ENCODE results near the gene RNF215. TPM values are rescaled to one million over a fixed set of nuclear protein-coding genes. Genes with fewer than 3 reads are reported as not detected.

The RNF215 gene
- total RNA-seq, 1 donor from 2014 or later: 4.9 TPM

DNA sequence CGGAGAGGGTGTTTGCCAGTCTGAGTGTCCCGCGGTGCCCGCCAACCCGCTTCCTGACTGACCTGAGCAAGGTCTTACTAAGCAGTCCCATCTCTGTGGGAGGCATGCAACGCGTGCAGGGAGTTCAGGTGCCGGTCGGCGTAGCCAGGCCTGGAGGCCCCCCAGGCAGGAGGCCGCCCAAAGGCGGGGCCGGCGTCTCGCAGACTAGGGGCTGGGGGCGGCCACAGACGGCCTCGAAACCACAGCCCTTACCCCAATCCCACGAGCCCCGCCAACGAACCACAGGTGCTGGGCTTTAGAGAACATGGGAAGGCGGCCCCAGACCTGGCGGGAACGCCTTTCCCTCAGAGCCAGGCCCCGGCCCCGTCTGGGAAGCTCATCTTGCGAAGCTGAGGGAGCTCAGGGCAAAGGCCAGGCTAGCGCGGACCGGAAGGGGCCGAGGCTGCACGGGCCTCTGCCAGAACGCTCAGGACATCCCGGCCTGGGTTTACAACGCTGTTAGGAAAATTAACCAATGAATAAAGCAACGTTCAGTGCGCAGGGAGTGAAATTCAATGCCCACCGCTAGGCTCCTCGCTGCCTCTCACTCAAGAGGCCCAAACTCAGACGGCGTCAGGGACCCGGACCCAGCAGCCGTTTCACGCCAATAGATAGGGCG is 36.2 kb upstream of the RNF215 start:
- peaks cover 50% of the 10 kb centered on the region for H3K4me1 ChIP-seq
- no peaks in the 10 kb centered on the region for H3K9me3 ChIP-seq (replicated peaks)
- intact Hi-C loops (cut with micrococcal nuclease): no loop called here
- peak overlapping the region; percentile 89 for H3K4me3 ChIP-seq
- TF ChIP-seq, protein P1, sequence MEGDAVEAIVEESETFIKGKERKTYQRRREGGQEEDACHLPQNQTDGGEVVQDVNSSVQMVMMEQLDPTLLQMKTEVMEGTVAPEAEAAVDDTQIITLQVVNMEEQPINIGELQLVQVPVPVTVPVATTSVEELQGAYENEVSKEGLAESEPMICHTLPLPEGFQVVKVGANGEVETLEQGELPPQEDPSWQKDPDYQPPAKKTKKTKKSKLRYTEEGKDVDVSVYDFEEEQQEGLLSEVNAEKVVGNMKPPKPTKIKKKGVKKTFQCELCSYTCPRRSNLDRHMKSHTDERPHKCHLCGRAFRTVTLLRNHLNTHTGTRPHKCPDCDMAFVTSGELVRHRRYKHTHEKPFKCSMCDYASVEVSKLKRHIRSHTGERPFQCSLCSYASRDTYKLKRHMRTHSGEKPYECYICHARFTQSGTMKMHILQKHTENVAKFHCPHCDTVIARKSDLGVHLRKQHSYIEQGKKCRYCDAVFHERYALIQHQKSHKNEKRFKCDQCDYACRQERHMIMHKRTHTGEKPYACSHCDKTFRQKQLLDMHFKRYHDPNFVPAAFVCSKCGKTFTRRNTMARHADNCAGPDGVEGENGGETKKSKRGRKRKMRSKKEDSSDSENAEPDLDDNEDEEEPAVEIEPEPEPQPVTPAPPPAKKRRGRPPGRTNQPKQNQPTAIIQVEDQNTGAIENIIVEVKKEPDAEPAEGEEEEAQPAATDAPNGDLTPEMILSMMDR (IDR thresholded peaks at IDR 0.05; ENCODE audit: borderline replicate concordance): peak; percentile 26
- H3K27me3 ChIP-seq (ENCODE audit: low read depth): no peaks in the 10 kb centered on the region
- H3K27ac ChIP-seq (replicated peaks): peak overlapping the region; percentile 99
- H3K36me3 ChIP-seq: peaks cover 24% of the 10 kb centered on the region
- peak; percentile 74 for DNase-seq

DNA sequence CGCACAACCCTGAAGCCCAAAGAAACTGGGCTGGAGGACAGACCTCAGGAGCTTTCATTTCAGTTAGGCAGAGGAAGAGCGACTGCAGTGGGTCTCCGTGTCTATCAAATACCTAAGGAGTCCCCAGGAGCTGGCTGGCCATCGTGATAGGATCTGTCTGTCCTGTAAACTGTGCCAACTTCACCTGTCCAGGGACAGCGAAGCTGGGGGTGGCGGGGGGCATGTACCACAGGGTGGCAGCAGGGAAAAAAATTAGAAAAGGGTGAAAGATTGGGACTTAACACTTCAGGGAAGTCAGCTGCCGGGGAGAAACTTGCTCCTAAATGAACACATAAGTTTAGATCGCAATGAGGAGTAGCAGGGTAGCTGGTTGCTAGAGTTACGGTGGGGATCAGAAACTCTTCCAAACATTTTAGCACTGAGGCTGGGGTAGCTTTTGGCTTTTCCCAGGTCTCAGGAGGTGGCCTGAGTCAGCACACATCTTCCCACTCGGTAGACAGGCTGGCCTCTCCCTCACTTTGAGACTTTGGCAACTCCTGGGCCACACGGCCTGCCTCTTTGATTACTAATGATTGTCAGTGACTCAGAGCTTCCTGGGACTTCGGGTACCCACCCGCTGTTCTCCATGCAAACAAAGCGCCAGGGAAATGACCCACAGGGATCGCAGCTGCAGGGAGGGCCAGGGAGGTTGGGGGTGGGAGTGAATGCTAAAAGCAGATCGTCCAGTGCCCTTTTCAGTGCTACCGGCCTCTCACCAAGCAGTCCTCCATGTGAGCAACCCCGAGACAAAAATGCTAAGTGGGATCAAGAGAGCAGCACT is 35.5 kb upstream of the RNF215 start:
- DNase-seq: peak; percentile 28

DNA sequence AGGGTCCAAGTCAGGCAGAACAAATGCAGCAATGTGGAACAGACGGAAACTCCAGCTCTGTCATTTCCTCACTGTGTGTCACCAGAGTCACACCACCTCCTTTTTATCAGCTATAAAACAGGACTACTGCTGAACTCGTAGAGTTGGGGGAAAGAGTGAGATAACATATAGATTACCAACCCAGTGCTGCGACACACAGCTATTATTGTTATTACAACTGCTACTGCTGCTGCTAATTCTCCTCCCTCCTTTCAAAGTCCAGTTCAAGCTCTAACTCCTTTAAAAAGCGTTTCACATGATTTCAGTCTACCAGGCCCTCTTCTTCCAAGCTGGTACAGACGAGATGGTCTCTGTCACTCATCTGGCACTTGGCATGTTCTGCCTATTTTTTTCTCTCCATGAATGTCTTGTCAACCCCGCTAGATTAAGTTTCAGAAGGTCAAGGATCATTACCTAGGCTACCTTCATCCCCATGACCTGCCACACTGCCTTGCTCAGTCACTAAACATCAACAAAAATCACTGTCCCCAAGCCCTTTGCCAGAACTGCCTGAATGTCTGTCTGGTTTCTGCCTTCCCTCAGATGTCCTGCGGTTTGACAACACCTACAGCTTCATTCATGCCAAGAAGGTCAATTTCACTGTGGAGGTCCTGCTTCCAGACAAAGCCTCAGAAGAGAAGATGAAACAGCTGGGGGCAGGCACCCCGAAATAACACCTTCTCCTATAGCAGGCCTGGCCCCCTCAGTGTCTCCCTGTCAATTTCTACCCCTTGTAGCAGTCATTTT is 34.7 kb upstream of the RNF215 start:
- no peaks in the 10 kb centered on the region for H3K9me3 ChIP-seq (replicated peaks)
- TF ChIP-seq, protein P1 (IDR thresholded peaks at IDR 0.05; ENCODE audit: borderline replicate concordance): no peak
- H3K27me3 ChIP-seq (ENCODE audit: low read depth): no peaks in the 10 kb centered on the region
- H3K4me3 ChIP-seq: peak overlapping the region; percentile 89
- peaks cover 50% of the 10 kb centered on the region for H3K4me1 ChIP-seq
- H3K27ac ChIP-seq (replicated peaks): peak overlapping the region; percentile 99
- intact Hi-C loops (cut with micrococcal nuclease): no loop called here
- no peak for DNase-seq
- H3K36me3 ChIP-seq: peaks cover 38% of the 10 kb centered on the region

More for the DNA sequence above, 35.5 kb upstream of the RNF215 start:
- Histone ChIP-seq H3K27ac (replicated peaks) (peak overlapping the region; percentile 99), H3K27me3 (ENCODE audit: low read depth) (no peaks in the 10 kb centered on the region), H3K4me1 (peaks cover 50% of the 10 kb centered on the region), H3K36me3 (peaks cover 31% of the 10 kb centered on the region), H3K9me3 (replicated peaks) (no peaks in the 10 kb centered on the region), H3K4me3 (peak overlapping the region; percentile 89)
- TF ChIP-seq, protein P1 (IDR thresholded peaks at IDR 0.05; ENCODE audit: borderline replicate concordance): no peak
- intact Hi-C loops (cut with micrococcal nuclease): no loop called here

DNA sequence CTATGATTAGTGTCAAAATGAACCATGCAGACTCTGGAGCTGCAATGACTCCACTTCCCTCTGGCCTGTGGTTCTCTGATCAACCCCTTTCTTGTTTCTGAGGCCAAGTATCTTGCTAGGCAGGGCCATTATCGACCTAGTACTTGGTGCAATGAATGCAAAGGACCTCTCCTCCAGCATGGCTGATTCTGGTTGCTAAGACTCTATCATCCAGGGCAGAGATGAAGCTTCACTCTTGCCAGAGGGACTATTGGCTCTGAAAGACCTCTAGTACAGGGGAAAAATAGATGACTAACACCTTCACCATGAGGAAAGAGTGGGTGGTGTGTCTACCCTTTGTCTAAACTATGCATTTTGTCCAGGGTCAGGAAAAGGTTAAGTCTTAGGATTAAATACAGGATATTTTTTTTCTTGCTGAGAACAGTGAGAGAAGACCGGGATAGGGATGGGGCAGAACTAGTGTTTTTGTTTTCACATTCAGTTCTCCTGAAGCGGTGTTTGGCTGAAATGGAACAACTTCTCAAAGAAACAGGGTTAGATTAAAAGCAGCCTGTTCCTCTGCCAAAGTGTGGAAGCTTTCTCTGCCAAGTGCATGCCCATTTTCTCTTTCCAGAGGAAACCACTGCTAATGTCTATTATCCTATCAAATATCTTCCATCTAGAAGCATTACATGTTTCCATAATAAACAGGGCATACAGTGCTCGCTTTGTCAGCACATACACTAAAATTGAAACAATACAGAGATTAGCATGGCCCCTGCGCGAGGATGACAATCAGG is 33.3 kb upstream of the RNF215 start:
- Histone ChIP-seq H3K36me3 (peaks cover 52% of the 10 kb centered on the region), H3K27ac (replicated peaks) (no peak overlapping the region), H3K4me1 (peaks cover 38% of the 10 kb centered on the region), H3K9me3 (replicated peaks) (no peaks in the 10 kb centered on the region), H3K4me3 (no peak overlapping the region), H3K27me3 (ENCODE audit: low read depth) (no peaks in the 10 kb centered on the region)
- no peak for DNase-seq
- intact Hi-C loops (cut with micrococcal nuclease): no loop called here
- TF ChIP-seq, protein P1 (IDR thresholded peaks at IDR 0.05; ENCODE audit: borderline replicate concordance): no peak

DNA sequence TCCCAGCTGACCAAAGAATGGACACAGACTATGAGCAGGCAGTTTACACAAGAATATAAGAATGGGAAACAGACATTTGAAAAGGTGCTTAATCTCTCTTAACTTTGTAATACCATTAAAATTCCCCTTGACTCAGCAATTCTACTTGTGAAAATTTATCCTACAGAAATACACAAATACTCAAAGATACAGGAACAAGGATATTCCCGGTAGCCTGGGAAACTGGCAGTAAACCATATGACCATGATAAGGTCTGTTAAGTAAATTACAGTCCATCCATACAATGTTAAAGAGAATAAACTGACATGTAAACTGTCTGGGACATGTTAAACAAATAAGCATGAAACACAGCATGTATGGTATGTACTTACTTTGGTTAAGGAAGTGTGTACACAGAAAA is 29.6 kb upstream of the RNF215 start:
- H3K9me3 ChIP-seq (replicated peaks): no peaks in the 10 kb centered on the region
- TF ChIP-seq, protein P1 (IDR thresholded peaks at IDR 0.05; ENCODE audit: borderline replicate concordance): no peak
- H3K36me3 ChIP-seq: peaks cover 54% of the 10 kb centered on the region
- H3K27ac ChIP-seq (replicated peaks): no peak overlapping the region
- intact Hi-C loops (cut with micrococcal nuclease): no loop called here
- H3K4me3 ChIP-seq: no peak overlapping the region
- peaks cover 6% of the 10 kb centered on the region for H3K4me1 ChIP-seq
- no peaks in the 10 kb centered on the region for H3K27me3 ChIP-seq (ENCODE audit: low read depth)
- DNase-seq: no peak

All from left ventricle myocardium inferior (tissue), 1 donor.